K562 (cell line): ENCODE results near the gene MYH6. TPM values are rescaled to one million over a fixed set of nuclear protein-coding genes. Genes with fewer than 3 reads are reported as not detected.

Experiments
- ATAC-seq: fragments of 200-7000 bp; cut with Tn5 transposase; 3 replicates; pipeline ENCODE4 v1.9.1; 2020; ENCODE audit warnings: moderate library complexity
- BruUV-seq: library from RNA; stranded (reverse); fragments of 400-500 nt; replicated peaks from 2 replicates; lab custom pipeline; 2021; lab: Mats Ljungman, UMichigan
- CTCF ChIA-PET: fragments of 300-600 bp; formaldehyde crosslinking; extraction: SDS; loops from one replicate; lab custom pipeline; 2021; ENCODE audit warnings: low intra/inter-chr PET ratio; lab: Yijun Ruan, JAX
- POLR2A ChIA-PET: fragments of 300-600, 350-650 bp; sonication (Branson Sonifier 250); formaldehyde crosslinking; extraction: SDS; loops from one replicate; lab custom pipeline; 2021; ENCODE audit warnings: antibody characterized with exemption, inconsistent platforms; lab: Yijun Ruan, JAX
- DNase-seq, 4 experiments: peaks; one replicate each; pipeline versions ENCODE4 v3.0.0 to v3.0.0-alpha.2; 2011 to 2018; ENCODE audit warnings: low spot score in 3 of 4, mixed read lengths in 3 of 4; ENCODE audit errors: extremely low read depth in 1 of 4
- FAIRE-seq: peaks from 2 replicates; lab custom pipeline; 2011; peaks lifted over from hg19 to GRCh38; lab: Jason Lieb, UNC
- H2AFZ ChIP-seq: 2 replicates; pipeline ENCODE4 v1.6.0; 2011; ENCODE audit warnings: low read depth, low read length, control low read depth, inconsistent platforms
- H3K27ac ChIP-seq: fragments of 200-600 bp; 3 replicates; pipeline ENCODE4 v1.8.0; 2011; ENCODE audit warnings: low read depth, mild to moderate bottlenecking, control low read depth, inconsistent platforms, low read length, moderate library complexity, mixed read lengths; ENCODE audit errors: extremely low read depth
- H3K27me3 ChIP-seq, 2 experiments: fragments of 300-600 bp in 1 of 2; 2 replicates in 1 of 2; 3 replicates in 1 of 2; pipeline versions ENCODE4 v1.6.0 to v1.8.0; 2011; ENCODE audit warnings: inconsistent platforms in 2 of 2, low read length in 2 of 2, mild to moderate bottlenecking in 1 of 2, mixed read lengths in 1 of 2, moderate library complexity in 1 of 2; ENCODE audit not compliant: control insufficient read depth in 2 of 2, insufficient read depth in 2 of 2
- H3K36me3 ChIP-seq: fragments of 300-600 bp; 3 replicates; pipeline ENCODE4 v1.8.0; 2011; ENCODE audit warnings: mild to moderate bottlenecking, low read length, inconsistent platforms; ENCODE audit not compliant: control insufficient read depth, insufficient read depth
- H3K4me1 ChIP-seq, 2 experiments: fragments of 200-600 bp in 1 of 2; replicated peaks in 1 of 2; 2 replicates in 1 of 2; 3 replicates in 1 of 2; pipeline versions ENCODE4 v1.5.1 to v1.8.0; 2011; ENCODE audit warnings: inconsistent platforms in 2 of 2, low read length in 2 of 2, mild to moderate bottlenecking in 1 of 2, mixed read lengths in 1 of 2, moderate library complexity in 1 of 2; ENCODE audit not compliant: control insufficient read depth in 2 of 2, insufficient read depth in 2 of 2
- H3K4me2 ChIP-seq: 2 replicates; pipeline ENCODE4 v1.6.1; 2011; ENCODE audit warnings: low read length, control low read depth, inconsistent platforms, mixed read lengths; ENCODE audit not compliant: insufficient read depth
- H3K4me3 ChIP-seq: fragments of 200-600 bp; sonication (generic), shearing (Covaris generic); 2 replicates; pipeline ENCODE4 v1.5.1; 2016; ENCODE audit warnings: control low read depth, inconsistent platforms
- H3K79me2 ChIP-seq: fragments of 200-600 bp; 3 replicates; pipeline ENCODE4 v1.8.0; 2011; ENCODE audit warnings: low read length, inconsistent platforms; ENCODE audit not compliant: control insufficient read depth, insufficient read depth
- H3K9ac ChIP-seq, 2 experiments: 2 replicates each; pipeline versions ENCODE4 v1.6.0 to v1.6.1; 2011; ENCODE audit warnings: low read depth in 2 of 2, low read length in 2 of 2, control low read depth in 1 of 2, inconsistent platforms in 1 of 2, mild to moderate bottlenecking in 1 of 2, mixed read lengths in 1 of 2; ENCODE audit not compliant: insufficient read depth in 1 of 2
- H3K9me1 ChIP-seq: one replicate; pipeline ENCODE4 v1.6.0; 2011; ENCODE audit warnings: inconsistent platforms, mild to moderate bottlenecking, low read length, moderate library complexity; ENCODE audit not compliant: control insufficient read depth, insufficient read depth
- H3K9me3 ChIP-seq: replicated peaks from 2 replicates; pipeline ENCODE4 v1.5.1; 2011; ENCODE audit warnings: low read depth, low read length, inconsistent platforms; ENCODE audit not compliant: control insufficient read depth, insufficient read depth
- H4K20me1 ChIP-seq: replicated peaks from 2 replicates; pipeline ENCODE4 v1.6.1; 2011; ENCODE audit warnings: low read length, inconsistent platforms, mixed read lengths; ENCODE audit not compliant: control insufficient read depth, insufficient read depth
- HSF4 ChIP-seq: fragments of 250-450 bp; sonication (Bioruptor Pico); IDR thresholded peaks from 2 replicates; pipeline ENCODE4 v2.1.2; 2022; ENCODE audit warnings: mild to moderate bottlenecking, moderate library complexity, borderline replicate concordance
- RBM15 ChIP-seq: fragments of 200-400 bp; formaldehyde crosslinking; IDR thresholded peaks from 2 replicates; pipeline ENCODE4 v1.6.1; 2018; ENCODE audit warnings: mild to moderate bottlenecking, low read length, moderate library complexity; ENCODE audit not compliant: insufficient read depth
- RFX1 ChIP-seq: fragments of 450-650 bp; IDR thresholded peaks from 2 replicates; pipeline ENCODE4 v1.6.1; 2016; ENCODE audit warnings: mild to moderate bottlenecking, moderate library complexity
- RNF2 ChIP-seq: sonication (generic); IDR thresholded peaks from 2 replicates; pipeline ENCODE4 v1.6.1; 2016
- SREBF2 ChIP-seq: sonication (generic); formaldehyde crosslinking; IDR thresholded peaks from 2 replicates; pipeline ENCODE4 v1.4.0; 2020; ENCODE audit warnings: mild to moderate bottlenecking, missing genetic modification reagents
- TFAP4 ChIP-seq: sonication (generic); formaldehyde crosslinking; IDR thresholded peaks from 2 replicates; pipeline ENCODE4 v1.8.0; 2022; ENCODE audit warnings: missing genetic modification reagents, mild to moderate bottlenecking, moderate library complexity, borderline replicate concordance
- XRCC5 ChIP-seq: fragments of 200-400 bp; formaldehyde crosslinking; IDR thresholded peaks from 2 replicates; pipeline ENCODE4 v1.6.1; 2017; ENCODE audit warnings: low read depth, mild to moderate bottlenecking, low read length
- YY1 ChIP-seq, 3 experiments: IDR thresholded peaks; 2 replicates each; pipeline ENCODE4 v1.6.1; 2011; ENCODE audit warnings: low read length in 2 of 3, mild to moderate bottlenecking in 2 of 3, moderate library complexity in 2 of 3, borderline replicate concordance in 1 of 3, control low read depth in 1 of 3, low read depth in 1 of 3; ENCODE audit not compliant: insufficient read depth in 3 of 3, insufficient replicate concordance in 2 of 3, control insufficient read depth in 1 of 3, insufficient read length in 1 of 3; ENCODE audit errors: extremely low read depth in 1 of 3
- ZNF140 ChIP-seq: fragments of 250-450 bp; sonication (Bioruptor Pico); IDR thresholded peaks from 2 replicates; pipeline ENCODE4 v1.8.0; 2021; ENCODE audit warnings: moderate library complexity, mild to moderate bottlenecking, inconsistent platforms
- ZNF584 ChIP-seq: fragments of 200-800 bp; sonication (Bioruptor generic); IDR thresholded peaks from 2 replicates; pipeline ENCODE4 v1.6.1; 2016; ENCODE audit warnings: low read depth, mild to moderate bottlenecking, missing genetic modification characterization, missing compliant biosample characterization
- ZNF77 ChIP-seq: fragments of 250-450 bp; sonication (Bioruptor Pico); IDR thresholded peaks from 2 replicates; pipeline ENCODE4 v1.5.0; 2020
- WGBS: fragments of 100-300 bp; shearing (Covaris generic); methylation state at CpG from one replicate; pipeline ENCODE4 v1.1.6; 2016; ENCODE audit warnings: low coverage, mixed read lengths; ENCODE audit not compliant: insufficient coverage; ENCODE audit errors: missing lambda C conversion rate; 5-methylcytosine and 5-hydroxymethylcytosine counted together
- in situ Hi-C: fragments of 300-500 bp; cut with MboI; formaldehyde crosslinking; loops from 4 replicates; pipeline ENCODE4 v1.15.0; 2018; ENCODE audit warnings: inconsistent platforms, mixed read lengths
- intact Hi-C: fragments of 100-400 bp; cut with micrococcal nuclease; formaldehyde crosslinking; loops from 2 replicates; pipeline ENCODE4 v1.14.2; 2022
- polyA plus RNA-seq, 8 experiments: library from polyadenylated mRNA; depleted of rRNA in 4 of 8; stranded (reverse) in 5 of 8; unstranded in 3 of 8; fragments of >200 nt; fragmentation: Nextera tagmentation in 2 of 8; fragmentation: Illumina TruSeq in 1 of 8; extraction: Ambion mirVana in 2 of 8; extraction: Trizol in 1 of 8; gene quantifications; 2 replicates each; pipeline versions ENCODE4 v1.2.1 to v1.2.3, GENCODE V29; 2011 to 2014; ENCODE audit warnings: inconsistent platforms in 1 of 8, missing spikeins in 1 of 8
- total RNA-seq, 7 experiments: library from RNA; depleted of rRNA in 6 of 7; stranded (reverse); fragments of >200 nt in 6 of 7; fragmentation: Illumina TruSeq in 2 of 7; extraction: Trizol in 2 of 7; gene quantifications; 2 replicates each; pipeline versions ENCODE4 v1.2.1 to v1.2.3, GENCODE V29; 2011 to 2021; ENCODE audit warnings: low replicate concordance in 1 of 7
- TF ChIP-seq, protein P1 (sequence below): fragments of 450-650 bp; IDR thresholded peaks from 2 replicates; pipeline ENCODE4 v1.6.1; 2016; ENCODE audit warnings: low read depth, mild to moderate bottlenecking, moderate library complexity
- TF ChIP-seq, protein P2 (sequence below): fragments of 200-800 bp; sonication (Bioruptor generic); IDR thresholded peaks from 2 replicates; pipeline ENCODE4 v1.6.1; 2017; ENCODE audit warnings: missing genetic modification characterization, missing compliant biosample characterization

The MYH6 gene
- total and polyA plus RNA-seq, 9 of the 15 experiments (the other 6 are each of a cell fraction or from before 2014, with no cell fraction given): not detected

GRCh38 chr14:23442721-23443356 lies 34.8 kb upstream of the MYH6 start:
- ATAC-seq: no peak
- H2AFZ ChIP-seq: 0 out of 2 replicates have a peak overlapping the region, but pooled peaks have one; percentile 32
- H3K9me1 ChIP-seq: no peaks in the 10 kb centered on the region
- in situ Hi-C loops (no loop called here), intact Hi-C loops (no loop called here)
- no peak for DNase-seq
- H3K27me3 ChIP-seq: no peaks in the 10 kb centered on the region
- no peaks in the 10 kb centered on the region for H3K9me3 ChIP-seq
- H3K9ac ChIP-seq: no peak overlapping the region
- no TSS peak for BruUV-seq
- ChIA-PET POLR2A (interaction anchor here (0.8 to 1.4 kb wide), 2 partner anchors 11 to 18 kb away, joined by 3 to 5 read pairs; no protein-coding TSS in a partner anchor), CTCF (no interaction called here)
- H3K79me2 ChIP-seq: no peaks in the 10 kb centered on the region
- TF ChIP-seq YY1 (IDR thresholded peaks at IDR 0.05; ENCODE audit: borderline replicate concordance in 1 of 3, control insufficient read depth in 1 of 3, extremely low read depth in 1 of 3, insufficient read depth in 3 of 3, insufficient read length in 1 of 3, insufficient replicate concordance in 2 of 3, low read depth in 1 of 3, low read length in 2 of 3) (no peak), ZNF77 (no peak), HSF4 (CRISPR knock-in tag) (no peak), RNF2 (no peak), RBM15 (no peak), RFX1 (no peak), ZNF584 (no peak), SREBF2 (no peak), XRCC5 (no peak), ZNF140 (CRISPR knock-in tag) (no peak), TFAP4 (no peak)
- TF ChIP-seq, protein P1, sequence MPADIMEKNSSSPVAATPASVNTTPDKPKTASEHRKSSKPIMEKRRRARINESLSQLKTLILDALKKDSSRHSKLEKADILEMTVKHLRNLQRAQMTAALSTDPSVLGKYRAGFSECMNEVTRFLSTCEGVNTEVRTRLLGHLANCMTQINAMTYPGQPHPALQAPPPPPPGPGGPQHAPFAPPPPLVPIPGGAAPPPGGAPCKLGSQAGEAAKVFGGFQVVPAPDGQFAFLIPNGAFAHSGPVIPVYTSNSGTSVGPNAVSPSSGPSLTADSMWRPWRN: no peak
- TF ChIP-seq, protein P2, sequence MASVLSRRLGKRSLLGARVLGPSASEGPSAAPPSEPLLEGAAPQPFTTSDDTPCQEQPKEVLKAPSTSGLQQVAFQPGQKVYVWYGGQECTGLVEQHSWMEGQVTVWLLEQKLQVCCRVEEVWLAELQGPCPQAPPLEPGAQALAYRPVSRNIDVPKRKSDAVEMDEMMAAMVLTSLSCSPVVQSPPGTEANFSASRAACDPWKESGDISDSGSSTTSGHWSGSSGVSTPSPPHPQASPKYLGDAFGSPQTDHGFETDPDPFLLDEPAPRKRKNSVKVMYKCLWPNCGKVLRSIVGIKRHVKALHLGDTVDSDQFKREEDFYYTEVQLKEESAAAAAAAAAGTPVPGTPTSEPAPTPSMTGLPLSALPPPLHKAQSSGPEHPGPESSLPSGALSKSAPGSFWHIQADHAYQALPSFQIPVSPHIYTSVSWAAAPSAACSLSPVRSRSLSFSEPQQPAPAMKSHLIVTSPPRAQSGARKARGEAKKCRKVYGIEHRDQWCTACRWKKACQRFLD (CRISPR knock-in tag): no peak
- FAIRE-seq: no peak
- no peak overlapping the region for H3K4me3 ChIP-seq
- H3K4me2 ChIP-seq: no peak overlapping the region
- peaks cover 16 to 29% of the 10 kb centered on the region in 2 experiments; a peak in 4 of 5 replicates for H3K4me1 ChIP-seq
- H3K36me3 ChIP-seq: no peaks in the 10 kb centered on the region
- 60% methylated on average over 7 of the region's 9 CpGs for WGBS
- no peaks in the 10 kb centered on the region for H4K20me1 ChIP-seq
- no peak overlapping the region for H3K27ac ChIP-seq
